Right renal pelvis (tissue), 4 donors: ENCODE measurements around the gene ENO2. TPM values are rescaled to one million over a fixed set of nuclear protein-coding genes. Genes with fewer than 3 reads are reported as not detected.
"Not testable (repeated sequence)": the region's sequence is repeated elsewhere in the genome, so short reads cannot be mapped to it uniquely, and the experiment has no call there.

Experiments used
- DNase-seq, 4 donors: peaks; one replicate each; pipeline ENCODE4 v3.0.0-alpha.2; 2013; ENCODE audit warnings: low read depth in 4 of 4, low spot score in 3 of 4, missing footprints in 1 of 4
- polyA plus RNA-seq, 4 donors: library from polyadenylated mRNA; unstranded; fragments of 120-200 nt; gene quantifications; one replicate each; pipeline ENCODE4 v1.2.1, GENCODE V29; 2013; ENCODE audit not compliant: insufficient read length in 4 of 4

Gene ENO2
- polyA plus RNA-seq, 4 donors = 12.1 to 15.7 (median 13.0) TPM

GRCh38 chr12:6884539-6884938 lies 29.8 kb upstream of the ENO2 start:
- DNase-seq = no peak

- not testable (repeated sequence) for DNase-seq
Observed at GRCh38 chr12:6886206-6886999, 28.0 kb upstream of the ENO2 start.

GRCh38 chr12:6887460-6887859 lies 26.9 kb upstream of the ENO2 start:
- DNase-seq = no peak

GRCh38 chr12:6888360-6888759 lies 26.0 kb upstream of the ENO2 start:
- DNase-seq = no peak

GRCh38 chr12:6888794-6889193 lies 25.6 kb upstream of the ENO2 start:
- not testable (repeated sequence) for DNase-seq

GRCh38 chr12:6889775-6890573 lies 24.4 kb upstream of the ENO2 start:
- not testable (repeated sequence) for DNase-seq

- DNase-seq = peak; percentile 94 to 96 (median 95)
Observed at GRCh38 chr12:6890789-6891645, 23.4 kb upstream of the ENO2 start.

GRCh38 chr12:6891646-6892001 lies 22.8 kb upstream of the ENO2 start:
- no peak for DNase-seq

- DNase-seq = not testable (repeated sequence)
Observed at GRCh38 chr12:6892683-6893082, 21.7 kb upstream of the ENO2 start.

GRCh38 chr12:6894321-6894720 lies 20.1 kb upstream of the ENO2 start:
- DNase-seq = no peak

GRCh38 chr12:6896846-6897435 lies 17.4 kb upstream of the ENO2 start:
- no peak for DNase-seq

- no peak for DNase-seq
Observed at GRCh38 chr12:6899427-6899826, 15.0 kb upstream of the ENO2 start.

GRCh38 chr12:6899837-6900519 lies 14.4 kb upstream of the ENO2 start:
- DNase-seq = no peak

- DNase-seq = no peak
Observed at GRCh38 chr12:6902448-6902847, 11.9 kb upstream of the ENO2 start.

GRCh38 chr12:6903722-6904121 lies 10.7 kb upstream of the ENO2 start:
- DNase-seq = no peak

GRCh38 chr12:6904280-6905276 lies 9.8 kb upstream of the ENO2 start, which contains the start of gene LRRC23:
LRRC23 (plus strand) TSS chr12:6904822; CDS start chr12:6905634, 812 bp downstream.
- peak; percentile 91 to 97 (median 96) for DNase-seq

GRCh38 chr12:6905414-6906040 lies 8.9 kb upstream of the ENO2 start:
- DNase-seq = no peak

- DNase-seq = not testable (repeated sequence)
Observed at GRCh38 chr12:6908141-6908540, 6.2 kb upstream of the ENO2 start.
